Vagina (tissue), 2 donors: Measurements from ENCODE around the gene PXDN.

Experiments used
- CTCF ChIP-seq, 3 experiments: fragments of 450-650 bp in 2 of 3; fragments of 200-600 bp in 1 of 3; sonication (generic) in 1 of 3; IDR thresholded peaks; one replicate each; pipeline ENCODE4 v1.5.1; 2017 to 2019; ENCODE audit warnings: antibody characterized with exemption in 3 of 3, mild to moderate bottlenecking in 2 of 3, moderate library complexity in 2 of 3
- POLR2A ChIP-seq, 2 donors: fragments of 450-650 bp; IDR thresholded peaks; one replicate each; pipeline ENCODE4 v1.6.1; 2017; ENCODE audit warnings: antibody characterized with exemption in 2 of 2, mild to moderate bottlenecking in 2 of 2, moderate library complexity in 2 of 2
- POLR2AphosphoS5 ChIP-seq, 2 donors: sonication (generic); formaldehyde crosslinking; IDR thresholded peaks; one replicate each; pipeline ENCODE4 v1.9.0; 2017; ENCODE audit warnings: antibody characterized with exemption in 2 of 2, mild to moderate bottlenecking in 2 of 2, low read depth in 1 of 2; ENCODE audit not compliant: insufficient read depth in 1 of 2

DNA sequence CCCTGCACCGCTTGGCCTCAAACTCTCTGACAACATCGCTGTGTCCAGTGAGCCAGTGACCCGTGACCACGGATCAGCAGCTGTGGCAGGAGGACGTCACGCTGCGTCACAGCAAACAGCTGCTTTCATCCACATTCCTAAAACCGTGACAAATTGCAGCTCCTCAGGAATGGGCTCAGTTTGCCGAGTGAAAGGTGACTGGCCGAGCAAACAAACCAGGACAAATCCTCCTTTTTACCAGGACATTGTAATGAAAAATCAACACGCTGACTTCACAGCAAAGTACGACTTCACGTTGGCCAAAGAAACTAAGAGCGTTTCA, 57.6 kb downstream of the PXDN start:
- no peak for TF ChIP-seq POLR2A (IDR thresholded peaks at IDR 0.05)
- TF ChIP-seq CTCF (IDR thresholded peaks at IDR 0.05), result no peak
- no peak for TF ChIP-seq POLR2AphosphoS5 (IDR thresholded peaks at IDR 0.05; ENCODE audit: insufficient read depth in 1 of 2, low read depth in 1 of 2)
